Activated CD4-positive, alpha-beta T cell treated with anti-CD3 and anti-CD28 coated beads, Interleukin-2, amount 50 U/mL, for 24 hours (primary cell): ENCODE data around the gene NCS1.

Experiments
- DNase-seq, 2 donors: peaks; one replicate each; pipeline ENCODE4 v3.0.0-alpha.2; 2020; ENCODE audit warnings: low read depth in 1 of 2, low spot score in 1 of 2

Gene NCS1

GRCh38 chr9:130175355-130175754, 3.2 kb downstream of the NCS1 start:
- DNase-seq: no peak

GRCh38 chr9:130176760-130177159, 4.6 kb downstream of the NCS1 start:
- no peak for DNase-seq

DNA sequence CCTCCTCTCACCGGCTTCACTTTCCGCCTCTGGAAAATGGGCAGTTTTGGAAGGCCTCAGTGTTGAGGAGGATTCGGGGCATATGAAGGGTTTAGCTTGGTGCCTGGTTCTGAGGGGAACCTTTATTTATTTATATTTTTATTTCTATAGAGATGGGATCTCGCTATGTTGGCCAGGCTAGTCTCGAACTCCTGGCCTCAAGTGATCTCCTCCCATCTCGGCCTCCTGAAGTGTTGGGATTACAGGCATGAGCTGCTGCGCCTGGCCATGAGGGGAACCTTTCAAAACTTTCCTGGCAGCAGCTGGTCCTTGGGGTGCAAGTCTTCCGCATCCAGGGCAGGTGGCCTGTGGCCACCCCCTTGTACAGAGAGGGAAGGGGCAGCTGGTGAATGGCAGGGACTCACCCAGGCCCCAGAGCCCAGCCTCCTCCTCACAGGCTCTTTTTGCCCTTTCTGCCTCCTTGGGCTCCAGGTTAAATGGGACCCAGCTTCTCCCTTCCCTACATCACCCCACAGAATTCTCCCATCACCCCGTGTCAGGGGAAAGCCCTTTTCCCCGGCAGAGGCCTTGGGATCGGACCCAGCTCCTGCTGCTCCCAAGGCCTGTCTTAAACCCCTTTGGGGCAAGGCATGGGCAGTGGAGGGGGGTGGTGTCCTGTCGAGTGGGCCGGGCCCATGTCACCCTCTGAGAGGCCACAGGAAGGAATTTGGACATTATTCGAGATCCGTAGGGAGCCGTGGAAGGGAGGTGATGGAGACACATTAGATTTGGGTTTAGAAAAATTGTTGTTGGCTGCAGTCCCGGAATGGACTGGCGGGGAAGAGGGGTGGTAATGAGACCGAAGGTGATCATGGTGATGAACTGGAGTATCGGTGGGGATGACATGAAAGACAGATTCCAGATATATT, 5.9 kb downstream of the NCS1 start:
- no peak for DNase-seq

DNA sequence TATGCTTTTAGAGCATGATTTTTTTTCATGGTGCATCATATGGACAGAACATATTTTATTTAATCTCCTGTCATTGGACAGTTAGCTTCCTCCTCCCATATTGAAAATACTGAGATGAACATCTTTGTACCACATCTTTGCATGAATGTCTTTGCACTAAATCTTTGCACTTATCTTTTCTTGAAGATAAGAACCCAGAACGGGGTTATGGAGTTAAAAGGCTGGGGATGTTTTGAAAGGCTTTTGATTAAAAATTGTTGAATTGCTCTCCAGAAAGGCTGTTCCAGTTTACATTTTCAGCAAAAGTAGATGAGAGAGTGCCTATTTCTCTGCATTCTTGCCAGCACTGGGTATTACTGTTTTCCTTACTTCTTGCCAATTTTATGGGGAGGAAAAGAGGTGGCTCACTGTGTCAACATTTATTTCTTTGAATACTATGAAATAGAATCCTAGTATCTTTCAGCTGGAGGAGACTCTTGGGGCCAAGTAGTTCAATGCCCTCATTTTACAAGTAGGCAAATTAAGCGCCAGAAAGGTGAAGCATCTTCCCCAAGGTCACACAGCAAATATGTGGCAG, 7.2 kb downstream of the NCS1 start:
- no peak for DNase-seq

DNA sequence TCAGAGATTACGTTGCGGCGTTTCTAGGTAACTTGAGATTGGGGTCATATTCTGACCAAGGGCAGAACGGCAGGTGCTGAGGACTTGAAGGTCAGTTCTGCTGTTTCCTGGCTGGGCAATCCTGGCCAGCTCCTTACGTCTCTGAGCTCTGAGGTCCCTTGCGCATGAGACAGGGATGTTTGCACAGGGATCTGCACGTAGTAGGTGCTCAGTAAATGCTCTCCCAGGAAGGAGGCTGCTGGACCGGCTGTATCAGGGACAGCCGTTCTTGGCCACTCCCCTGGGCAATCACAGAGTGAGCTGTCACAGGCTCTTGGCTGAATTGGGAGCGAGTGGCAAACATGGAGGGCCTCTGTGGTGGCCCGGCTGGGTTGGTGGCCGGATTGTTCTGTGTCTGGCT, 8.3 kb downstream of the NCS1 start:
- no peak for DNase-seq

DNA sequence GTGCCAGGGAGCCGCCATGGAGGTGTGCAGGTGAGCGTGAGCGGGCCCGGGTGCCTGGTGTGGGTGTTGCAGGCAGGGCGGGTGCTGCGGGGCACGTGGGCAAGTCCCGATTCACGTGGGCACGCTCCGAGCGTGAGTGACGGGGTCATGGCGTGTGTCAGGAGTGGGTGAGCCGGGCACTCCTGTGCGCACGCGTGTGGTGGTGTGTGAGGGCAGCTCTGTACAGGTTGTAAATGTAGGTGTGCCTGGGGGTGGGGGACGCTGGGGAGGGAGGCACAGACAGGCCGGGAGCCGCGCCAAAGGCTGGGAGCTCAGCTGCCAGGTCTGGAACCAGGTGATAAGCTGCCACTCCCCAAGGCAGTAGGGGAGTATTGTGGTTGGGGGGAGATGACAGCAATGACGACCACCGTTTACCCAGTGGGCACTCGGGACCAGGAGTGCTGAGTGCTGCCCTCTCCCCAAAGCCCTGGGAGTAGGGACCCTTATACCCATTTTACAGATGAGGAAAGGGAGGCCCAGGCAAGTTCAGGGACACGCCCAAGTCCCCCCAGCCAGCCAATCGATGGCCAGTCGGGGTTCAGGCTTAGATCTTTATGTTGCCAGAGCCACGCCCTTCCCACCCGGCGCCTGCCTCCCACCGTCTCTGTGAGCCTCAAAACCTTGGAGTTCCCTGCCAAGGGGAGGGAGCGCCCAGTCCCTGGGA, 9.6 kb downstream of the NCS1 start:
- no peak for DNase-seq

GRCh38 chr9:130182381-130182909, 10.2 kb downstream of the NCS1 start:
- DNase-seq: no peak

DNA sequence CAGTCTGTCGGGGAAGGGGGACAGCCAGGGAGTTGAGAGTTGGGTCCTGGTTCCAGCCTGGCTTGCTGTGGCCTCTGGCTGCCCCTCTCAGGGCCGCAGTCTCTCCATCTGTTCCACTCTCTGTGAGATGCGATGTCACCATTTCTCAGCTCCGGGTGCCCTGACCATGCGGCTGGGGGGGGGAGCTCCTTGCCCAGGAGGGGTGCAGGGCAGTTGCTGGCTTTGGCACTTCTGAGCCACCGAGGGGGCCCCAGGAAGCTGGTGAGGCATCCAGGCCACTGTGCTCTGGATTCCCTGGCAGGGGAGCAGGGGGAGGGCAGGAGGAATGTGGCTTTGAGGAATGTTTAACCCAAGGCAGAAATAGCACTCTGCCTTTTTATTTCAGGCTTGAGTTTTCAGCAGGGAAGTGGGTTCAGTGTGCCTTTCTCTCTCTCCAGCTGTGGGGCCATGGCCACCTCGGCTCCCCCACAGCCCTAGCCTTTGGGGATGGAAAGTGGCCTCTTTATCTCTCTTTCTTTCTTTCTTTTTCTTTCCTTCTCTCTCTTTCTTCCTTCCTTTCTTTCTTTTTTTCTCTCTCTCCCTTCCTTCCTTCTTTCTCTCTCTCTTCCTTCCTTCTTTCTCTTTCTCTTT, 11.0 kb downstream of the NCS1 start:
- no peak for DNase-seq

- no peak for DNase-seq
These were observed 12.8 kb downstream of the NCS1 start for GRCh38 chr9:130185017-130185416.

DNA sequence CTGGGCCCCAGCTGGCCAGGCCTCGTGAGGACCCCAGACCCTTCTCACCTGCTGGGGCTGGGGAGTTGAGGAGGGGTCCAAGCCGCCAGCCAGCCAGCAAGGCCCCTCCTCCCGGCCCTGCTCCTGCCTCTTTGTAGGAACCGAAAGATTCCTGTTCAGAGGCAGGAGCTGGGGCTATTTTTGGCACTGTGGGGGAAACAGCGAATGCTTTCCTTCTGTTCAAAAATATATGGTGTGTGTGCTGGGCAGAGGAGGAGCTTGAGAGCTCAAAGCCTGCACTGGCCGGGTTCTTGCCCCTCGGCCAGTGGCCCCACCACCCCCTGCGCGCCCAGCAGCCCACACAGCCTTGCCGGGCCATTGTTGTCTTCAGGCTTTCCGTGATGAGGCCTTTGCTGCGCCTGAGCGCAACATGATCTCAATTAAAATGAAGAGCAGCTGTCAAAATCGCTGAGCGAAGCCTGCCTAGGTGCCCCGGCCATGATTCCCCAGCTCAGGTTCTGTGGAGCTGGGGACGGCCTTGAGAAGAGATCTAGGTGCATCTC, 13.4 kb downstream of the NCS1 start:
- DNase-seq: no peak

- DNase-seq: no peak
These were observed 13.8 kb downstream of the NCS1 start for GRCh38 chr9:130186051-130186450.

DNA sequence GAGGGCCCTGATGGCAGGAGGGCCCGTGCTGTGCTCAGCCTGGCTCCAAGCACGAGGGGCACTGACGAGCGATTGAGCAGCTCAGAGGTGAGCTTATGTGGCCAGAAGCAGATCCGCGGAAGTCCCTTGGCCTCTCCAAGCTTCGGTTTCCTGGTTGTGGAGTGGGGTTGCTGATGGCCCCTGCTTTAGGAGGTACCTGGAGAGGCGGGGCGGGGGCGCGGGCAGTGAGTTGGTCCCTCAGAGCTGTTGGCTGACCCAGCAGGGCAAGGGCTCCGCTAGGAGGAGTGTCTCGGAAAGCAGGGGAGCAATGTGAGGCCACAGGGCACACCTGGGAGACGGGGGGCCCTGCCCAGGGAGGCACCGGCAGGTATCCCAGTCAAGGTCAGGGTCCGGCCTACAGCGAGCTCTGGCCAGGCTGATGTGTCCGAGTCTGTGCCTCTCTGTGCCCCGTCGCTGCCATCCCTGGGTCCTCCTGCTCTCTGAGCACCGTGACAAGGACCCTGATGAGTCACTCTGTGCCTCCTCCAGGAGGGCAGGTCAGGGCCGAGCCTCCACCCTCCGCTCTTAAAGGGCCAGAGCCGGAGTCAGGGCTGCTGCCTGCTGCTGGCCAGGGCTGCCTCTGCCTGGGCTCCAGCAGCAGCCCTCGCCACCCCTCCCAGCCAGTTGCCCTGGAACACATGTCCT, 14.8 kb downstream of the NCS1 start:
- DNase-seq: no peak

- no peak for DNase-seq
These were observed 15.3 kb downstream of the NCS1 start for GRCh38 chr9:130187523-130187846.

DNA sequence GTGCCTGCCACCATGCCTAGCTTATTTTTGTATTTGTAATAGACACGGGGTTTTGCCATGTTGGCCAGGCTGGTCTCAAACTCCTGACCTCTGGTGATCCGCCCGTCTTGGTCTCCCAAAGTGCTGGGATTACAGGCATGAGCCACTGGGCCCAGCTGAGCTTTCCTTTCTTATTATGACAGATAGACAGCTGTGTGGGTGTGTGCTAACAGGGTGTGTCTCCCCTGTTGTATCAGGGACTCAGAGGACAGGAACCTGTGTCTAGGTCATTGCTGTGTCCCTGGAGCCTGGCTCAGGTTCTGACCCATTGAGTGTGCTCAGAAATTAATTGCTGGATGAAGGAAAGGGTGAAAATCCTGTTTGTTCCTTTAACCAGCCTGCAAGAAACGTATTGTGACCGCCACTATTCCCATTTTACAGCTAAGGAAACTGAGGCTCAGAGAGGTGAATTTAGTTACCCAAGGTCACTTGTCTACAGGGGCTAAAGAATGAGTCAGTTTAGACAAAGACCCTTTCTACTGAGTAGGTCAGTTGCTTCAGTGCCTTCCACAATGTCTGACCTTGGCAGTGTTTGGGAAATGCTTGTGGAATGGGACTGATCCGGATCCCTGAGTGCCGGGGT, 16.8 kb downstream of the NCS1 start:
- DNase-seq: no peak

DNA sequence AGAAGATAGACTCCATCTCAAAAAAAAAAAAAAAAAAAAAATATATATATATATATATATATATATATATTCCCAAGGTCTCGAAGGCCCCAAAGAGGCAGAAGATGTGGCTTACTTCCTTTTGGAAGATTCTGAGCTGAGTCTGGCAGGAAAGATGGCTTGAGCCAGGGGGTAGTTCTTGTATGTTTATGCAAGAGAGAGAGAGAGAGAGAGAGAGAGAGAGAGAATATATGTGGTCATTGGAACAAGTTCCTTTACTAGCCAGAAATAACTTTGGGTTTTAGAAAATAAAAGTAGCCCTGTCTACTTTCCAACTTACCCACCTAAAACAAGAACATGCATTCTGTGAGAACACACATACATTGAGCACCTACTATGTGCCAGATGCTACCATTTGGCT, 17.6 kb downstream of the NCS1 start:
- DNase-seq: no peak

GRCh38 chr9:130191068-130191748, 19.0 kb downstream of the NCS1 start:
- DNase-seq: no peak

- DNase-seq: no peak
These were observed 19.5 kb downstream of the NCS1 start for GRCh38 chr9:130191749-130192120.

DNA sequence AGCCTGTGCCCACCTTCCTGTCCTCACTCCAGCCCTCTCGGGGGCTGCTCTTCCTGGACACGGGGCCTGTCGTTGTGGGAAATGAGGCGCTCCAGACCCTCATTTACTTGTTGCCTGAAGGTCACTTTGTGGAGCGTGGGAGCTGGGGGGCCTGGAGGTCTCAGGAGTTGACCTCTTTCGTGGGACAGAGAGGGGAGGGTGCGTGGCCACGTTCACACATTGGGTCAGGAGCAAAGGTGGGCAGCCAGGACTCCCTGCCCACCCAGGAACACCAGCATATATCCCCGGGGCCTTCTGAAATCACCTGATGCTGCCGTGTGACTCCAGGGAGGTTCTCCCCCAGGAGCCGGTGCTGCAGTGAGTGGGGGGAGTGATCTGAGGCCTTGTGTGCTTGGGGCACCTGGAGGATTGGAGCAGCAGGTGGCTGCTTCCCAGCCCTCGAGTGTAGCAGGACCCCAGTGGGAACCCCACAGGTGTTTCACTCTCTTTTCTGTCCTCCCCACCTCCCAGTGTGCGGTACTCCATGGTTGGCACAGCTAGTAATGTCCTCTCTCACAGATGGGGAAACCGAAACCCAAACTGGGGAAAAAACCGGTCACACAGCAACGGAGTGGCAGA, 20.3 kb downstream of the NCS1 start:
- no peak for DNase-seq

DNA sequence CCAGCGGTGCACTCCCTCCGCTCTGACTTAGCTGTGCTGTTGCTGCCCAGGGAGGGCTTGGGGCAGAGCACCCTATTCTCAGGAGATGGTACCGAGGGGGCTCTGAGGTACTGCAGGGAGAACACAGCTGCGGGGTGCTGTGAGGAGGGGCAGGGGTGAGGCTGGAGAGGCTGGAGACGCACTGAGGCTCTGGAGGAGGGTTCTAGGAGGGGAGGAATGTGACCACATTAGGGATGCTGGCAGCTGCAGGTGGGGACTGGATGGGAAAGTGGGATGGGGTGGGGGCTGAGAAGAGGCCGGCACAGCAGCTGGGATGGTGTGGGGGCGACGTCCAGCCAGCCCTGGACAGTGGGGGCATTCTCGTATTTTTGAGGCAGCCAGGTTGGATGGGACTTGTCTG, 20.9 kb downstream of the NCS1 start:
- no peak for DNase-seq
